PC-9 (cell line): Measurements from ENCODE around the gene KCNJ16. TPM values are rescaled to one million over a fixed set of nuclear protein-coding genes. Genes with fewer than 3 reads are reported as not detected.

ENCODE experiments used
- BruUV-seq: library from RNA; stranded (reverse); fragments of 400-500 nt; replicated peaks from 2 replicates; lab custom pipeline; 2021; lab: Mats Ljungman, UMichigan
- CTCF ChIA-PET: fragments of 300-600 bp; sonication (Branson Sonifier 250); formaldehyde crosslinking; loops from one replicate; lab custom pipeline; 2022; ENCODE audit warnings: antibody characterized with exemption; lab: Charles Lee
- POLR2A ChIA-PET: fragments of 300-600 bp; sonication (Branson Sonifier 250); formaldehyde crosslinking; loops from one replicate; lab custom pipeline; 2022; ENCODE audit warnings: antibody characterized with exemption; ENCODE audit not compliant: unreplicated experiment; lab: Charles Lee
- DNase-seq, 2 experiments: peaks; one replicate each; pipeline versions ENCODE4 v3.0.0 to v3.0.0-alpha.2; 2015 to 2022; ENCODE audit warnings: mixed read lengths in 1 of 2
- H2AFZ ChIP-seq: fragments of 200-600 bp; sonication (generic); 2 replicates; pipeline ENCODE4 v1.8.1; 2017; ENCODE audit warnings: antibody characterized with exemption
- H3F3A ChIP-seq: fragments of 200-600 bp; sonication (generic); 2 replicates; pipeline ENCODE4 v1.8.1; 2017; ENCODE audit warnings: antibody characterized with exemption, mild to moderate bottlenecking, low read depth; ENCODE audit not compliant: insufficient read depth
- H3K27ac ChIP-seq: fragments of 200-600 bp; sonication (generic); 2 replicates; pipeline ENCODE4 v1.6.1; 2016; ENCODE audit warnings: mixed run types
- H3K27me3 ChIP-seq: fragments of 200-600 bp; sonication (generic); 2 replicates; pipeline ENCODE4 v1.6.1; 2016; ENCODE audit warnings: low read depth, mixed run types; ENCODE audit not compliant: insufficient read depth
- H3K36me3 ChIP-seq: fragments of 200-600 bp; sonication (generic); 2 replicates; pipeline ENCODE4 v1.6.1; 2016; ENCODE audit warnings: low read depth, mixed run types
- H3K4me1 ChIP-seq: fragments of 200-600 bp; sonication (generic); replicated peaks from 2 replicates; pipeline ENCODE4 v1.6.1; 2016; ENCODE audit warnings: mixed run types; ENCODE audit not compliant: insufficient read depth
- H3K4me2 ChIP-seq: fragments of 200-600 bp; sonication (generic); 2 replicates; pipeline ENCODE4 v1.6.1; 2017; ENCODE audit warnings: mixed run types
- H3K4me3 ChIP-seq: fragments of 200-600 bp; sonication (generic); 2 replicates; pipeline ENCODE4 v1.6.1; 2016; ENCODE audit warnings: mixed run types
- H3K79me2 ChIP-seq: fragments of 200-600 bp; sonication (generic); 2 replicates; pipeline ENCODE4 v1.6.1; 2017; ENCODE audit warnings: low read depth, mixed run types
- H3K9me2 ChIP-seq: fragments of 200-600 bp; sonication (generic); 2 replicates; pipeline ENCODE4 v1.8.1; 2017; ENCODE audit warnings: mild to moderate bottlenecking; ENCODE audit not compliant: insufficient read depth
- H3K9me3 ChIP-seq: fragments of 200-600 bp; sonication (generic); 2 replicates; pipeline ENCODE4 v1.8.1; 2016; ENCODE audit warnings: low read depth; ENCODE audit not compliant: insufficient read depth
- H4K20me1 ChIP-seq: fragments of 200-600 bp; sonication (generic); 2 replicates; pipeline ENCODE4 v1.8.1; 2017; ENCODE audit not compliant: insufficient read depth
- CTCF ChIP-seq: fragments of 200-600 bp; sonication (generic); conservative IDR thresholded peaks from 2 replicates; pipeline ENCODE4 v1.6.1; 2017; ENCODE audit warnings: mixed run types, antibody characterized with exemption, mild to moderate bottlenecking, moderate library complexity
- EZH2 ChIP-seq: fragments of 200-600 bp; sonication (generic); IDR thresholded peaks from 2 replicates; pipeline ENCODE4 v1.8.0; 2017; ENCODE audit warnings: antibody characterized with exemption, low read depth
- intact Hi-C: fragments of 100-400 bp; cut with micrococcal nuclease; formaldehyde crosslinking; loops from one replicate; pipeline ENCODE4 v1.10.0; 2022; ENCODE audit not compliant: unreplicated experiment
- total RNA-seq: library from RNA; stranded (reverse); gene quantifications from 2 replicates; pipeline ENCODE4 v1.2.3, GENCODE V29; 2021

Gene KCNJ16
- total RNA-seq, 1 experiment from 2014 or later, result not detected

DNA sequence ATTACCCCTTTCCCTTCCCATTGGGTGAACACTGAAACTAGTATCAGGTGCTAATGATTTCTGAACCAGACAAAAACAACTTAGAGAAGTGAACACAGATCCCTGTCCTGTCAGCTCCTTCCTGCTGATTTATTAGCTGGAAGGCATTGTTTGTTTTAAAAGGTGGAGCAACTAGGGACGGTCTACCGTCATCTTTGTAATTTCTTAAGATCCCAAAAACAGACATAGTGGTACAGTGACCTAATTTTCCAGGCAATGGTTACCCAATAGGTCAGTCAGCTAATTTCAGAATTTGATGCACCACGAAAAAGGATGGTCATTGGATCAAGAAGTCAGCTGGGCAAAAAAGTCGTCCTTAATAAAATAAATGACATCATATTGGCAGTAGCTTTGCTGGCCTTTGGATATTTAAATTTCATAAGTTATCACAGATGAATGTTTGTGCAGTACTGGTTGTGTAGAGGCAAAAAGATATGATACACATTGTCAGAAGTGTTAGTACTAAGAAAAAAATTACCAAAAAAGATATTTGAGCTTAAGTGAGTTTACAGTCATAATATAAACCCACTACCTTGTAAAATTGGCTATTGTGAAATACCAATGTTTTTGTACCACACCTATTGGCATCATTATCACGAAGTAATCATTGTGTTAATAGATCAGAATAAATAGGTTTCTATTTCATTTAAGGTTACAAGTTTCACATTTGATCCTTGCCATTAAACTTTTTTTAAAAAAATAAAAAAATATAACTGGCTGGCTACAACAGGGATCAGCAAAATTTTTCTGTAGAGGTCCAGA, 27.2 kb upstream of the KCNJ16 start:
- no peak overlapping the region for H3K4me3 ChIP-seq
- no peaks in the 10 kb centered on the region for H3K27me3 ChIP-seq
- H3K79me2 ChIP-seq, result no peaks in the 10 kb centered on the region
- H3K36me3 ChIP-seq, result no peaks in the 10 kb centered on the region
- H3K27ac ChIP-seq, result no peak overlapping the region
- ChIA-PET CTCF (no interaction called here), POLR2A (no interaction called here)
- H4K20me1 ChIP-seq, result no peaks in the 10 kb centered on the region
- H3K4me2 ChIP-seq, result no peak overlapping the region
- H3K9me3 ChIP-seq, result 0 out of 2 replicates have a peak, but pooled peaks cover 4% of the 10 kb centered on the region
- H3K9me2 ChIP-seq, result peaks cover 4% of the 10 kb centered on the region; the same call in 1 of the 2 replicates
- no peak overlapping the region for H2AFZ ChIP-seq
- H3K4me1 ChIP-seq, result no peaks in the 10 kb centered on the region
- no peaks in the 10 kb centered on the region for H3F3A ChIP-seq
- no peak for TF ChIP-seq CTCF
- no peak for TF ChIP-seq EZH2
- no TSS peak for BruUV-seq
- no peak for DNase-seq
- intact Hi-C loops, result no loop called here

DNA sequence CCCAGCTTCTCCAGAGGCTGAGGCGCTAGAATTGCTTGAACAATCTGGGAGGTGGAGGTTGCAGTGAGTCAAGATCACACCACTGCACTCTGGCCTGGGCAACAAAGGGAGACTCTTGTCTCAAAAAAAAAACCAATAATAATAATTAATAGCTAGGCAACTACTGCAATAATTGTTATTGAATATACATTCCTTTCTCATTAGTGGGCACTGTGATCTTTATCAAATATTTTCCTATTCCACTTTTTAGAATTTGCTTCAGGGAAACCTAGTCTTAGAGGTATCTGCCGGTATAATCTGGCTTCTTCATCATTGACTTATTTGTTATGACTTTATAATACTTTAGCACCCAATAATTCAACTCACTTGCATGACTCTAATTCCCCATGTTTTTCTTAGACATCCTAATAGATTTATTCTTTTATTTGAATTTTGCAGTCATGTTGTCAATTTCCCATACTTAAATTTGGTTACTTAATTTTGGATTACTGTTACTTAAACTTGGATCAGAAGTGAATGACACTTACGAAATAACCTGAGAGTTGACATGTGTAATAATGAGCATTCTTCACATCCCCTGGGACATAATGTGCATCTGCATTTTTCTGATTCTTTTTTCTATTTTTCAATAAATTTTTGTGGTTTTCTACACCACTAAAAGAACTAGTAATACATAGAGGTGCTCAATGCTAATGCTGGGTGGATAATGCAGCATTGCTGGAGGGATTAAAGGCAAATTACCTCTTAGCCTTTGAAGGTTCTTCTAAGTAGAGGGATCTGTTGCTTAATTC, 25.0 kb upstream of the KCNJ16 start:
- ChIA-PET CTCF (no interaction called here), POLR2A (no interaction called here)
- Histone ChIP-seq H3K4me1 (no peaks in the 10 kb centered on the region), H3K4me3 (no peak overlapping the region), H2AFZ (no peak overlapping the region), H3K79me2 (no peaks in the 10 kb centered on the region), H3F3A (no peaks in the 10 kb centered on the region), H3K4me2 (no peak overlapping the region), H3K9me2 (no peaks in the 10 kb centered on the region; the same call in 1 of the 2 replicates), H3K9me3 (0 out of 2 replicates have a peak, but pooled peaks cover 4% of the 10 kb centered on the region), H4K20me1 (no peaks in the 10 kb centered on the region), H3K27ac (no peak overlapping the region), H3K36me3 (no peaks in the 10 kb centered on the region), H3K27me3 (no peaks in the 10 kb centered on the region)
- intact Hi-C loops, result no loop called here
- no TSS peak for BruUV-seq
- DNase-seq, result no peak
- TF ChIP-seq EZH2 (no peak), CTCF (no peak)

- H3K27ac ChIP-seq, result no peak overlapping the region
- H3K4me1 ChIP-seq, result no peaks in the 10 kb centered on the region
- POLR2A ChIA-PET, result no interaction called here
These were observed 24.1 kb upstream of the KCNJ16 start for GRCh38 chr17:70050931-70051330.

More at GRCh38 chr17:70050931-70051330, 24.1 kb upstream of the KCNJ16 start:
- Histone ChIP-seq H3K4me3 (no peak overlapping the region), H4K20me1 (no peaks in the 10 kb centered on the region), H3K9me3 (0 out of 2 replicates have a peak, but pooled peaks cover 4% of the 10 kb centered on the region), H3K36me3 (no peaks in the 10 kb centered on the region), H3K9me2 (no peaks in the 10 kb centered on the region; the same call in 1 of the 2 replicates), H3F3A (no peaks in the 10 kb centered on the region), H2AFZ (no peak overlapping the region), H3K27me3 (no peaks in the 10 kb centered on the region), H3K79me2 (no peaks in the 10 kb centered on the region), H3K4me2 (no peak overlapping the region)
- TF ChIP-seq EZH2, result no peak
- no peak for TF ChIP-seq CTCF
- CTCF ChIA-PET, result no interaction called here
- no TSS peak for BruUV-seq
- DNase-seq, result no peak
- intact Hi-C loops, result no loop called here
